CD4-positive, alpha-beta T cell treated with Interleukin-21 for 1 hour (primary cell): ENCODE data around the gene MED13.
"Not testable (repeated sequence)": the region's sequence is repeated elsewhere in the genome, so short reads cannot be mapped to it uniquely, and the experiment has no call there.

Experiments used
- DNase-seq: peaks from one replicate; pipeline ENCODE4 v3.0.0-alpha.2; 2020

MED13 gene

DNA sequence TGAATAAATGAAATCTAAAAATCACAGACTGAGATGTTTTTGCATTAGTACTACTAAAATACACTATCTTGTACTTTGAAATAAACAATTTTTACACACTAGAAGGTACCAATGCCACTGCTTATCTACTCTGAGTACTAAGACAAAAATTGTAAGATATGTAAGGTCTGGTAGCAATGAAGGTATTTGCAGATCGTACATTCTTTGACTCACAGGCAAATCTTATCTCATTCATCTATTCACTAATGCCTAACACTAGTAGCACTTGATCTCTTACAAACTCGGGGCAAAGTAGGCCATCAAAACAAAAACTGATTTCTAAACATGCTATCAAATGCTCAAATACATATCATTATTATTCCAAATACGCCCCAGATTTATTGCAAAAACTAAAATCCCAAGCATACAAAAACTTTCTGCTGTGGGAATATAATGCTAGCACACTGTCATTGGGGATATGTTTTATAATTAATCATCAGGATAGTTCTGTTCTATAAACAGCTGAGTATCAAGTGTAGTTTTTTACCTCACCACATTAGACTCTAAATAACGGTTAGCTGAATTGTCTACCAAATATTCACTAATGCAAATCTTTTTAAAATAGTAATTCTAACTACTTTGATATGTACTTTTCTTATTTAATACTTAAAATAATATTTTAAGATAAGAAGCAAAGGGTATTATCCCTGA lies 68.0 kb downstream of the MED13 start:
- no peak for DNase-seq

DNA sequence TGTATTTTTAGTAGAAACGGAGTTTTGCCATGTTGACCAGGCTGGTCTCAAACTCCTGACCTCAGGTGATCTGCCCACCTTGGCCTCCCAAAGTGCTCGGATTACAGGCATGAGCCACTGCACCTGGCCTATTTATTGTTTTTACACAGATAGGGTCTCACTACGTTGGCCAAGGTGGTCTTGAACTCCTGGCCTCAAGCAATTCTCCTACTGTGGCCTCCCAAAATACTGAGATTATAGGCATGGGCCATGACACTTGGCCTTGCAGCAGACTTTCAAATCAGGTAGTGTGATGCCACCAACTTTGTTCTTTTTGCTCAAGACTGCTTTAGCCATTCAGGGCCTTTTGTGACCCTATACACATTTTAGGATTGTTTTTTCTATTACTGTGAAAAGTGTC lies 75.6 kb downstream of the MED13 start:
- DNase-seq, result no peak

DNA sequence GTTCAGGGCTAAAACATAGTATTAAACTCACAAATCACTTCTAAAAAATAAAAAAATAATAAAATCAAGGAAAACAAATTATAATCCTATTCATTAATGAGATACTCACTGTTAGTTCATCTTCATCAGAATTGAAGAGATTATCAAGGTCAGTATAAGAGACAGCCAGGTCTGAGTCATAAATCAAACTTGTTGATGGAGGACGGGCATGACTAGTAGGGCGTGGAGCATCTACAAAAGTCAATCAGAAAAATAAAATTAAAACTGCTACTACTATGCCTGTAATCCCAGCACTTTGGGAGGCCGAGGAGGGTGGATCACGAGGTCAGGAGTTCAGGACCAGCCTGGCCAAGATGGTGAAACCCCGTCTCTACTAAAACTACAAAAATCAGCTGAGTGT lies 78.2 kb downstream of the MED13 start:
- DNase-seq, result no peak

DNA sequence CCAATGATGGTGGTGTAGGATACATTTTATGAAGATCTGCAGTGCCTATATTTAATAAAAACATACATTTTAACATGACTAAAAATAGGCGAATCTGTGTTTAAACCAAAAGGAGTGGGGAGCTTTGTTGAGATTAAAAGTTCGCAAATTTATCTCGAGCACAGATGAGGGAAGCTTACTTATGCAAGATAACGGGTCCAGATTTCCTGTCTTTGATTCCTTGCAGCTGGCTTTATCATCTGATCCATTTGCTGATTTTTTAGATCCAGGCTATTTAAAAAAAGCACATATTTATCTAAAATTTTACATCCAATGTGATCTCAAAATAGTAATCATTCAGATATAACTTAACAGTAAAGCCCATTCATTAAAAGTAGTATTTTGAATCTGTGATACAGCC lies 80.3 kb downstream of the MED13 start:
- no peak for DNase-seq

DNA sequence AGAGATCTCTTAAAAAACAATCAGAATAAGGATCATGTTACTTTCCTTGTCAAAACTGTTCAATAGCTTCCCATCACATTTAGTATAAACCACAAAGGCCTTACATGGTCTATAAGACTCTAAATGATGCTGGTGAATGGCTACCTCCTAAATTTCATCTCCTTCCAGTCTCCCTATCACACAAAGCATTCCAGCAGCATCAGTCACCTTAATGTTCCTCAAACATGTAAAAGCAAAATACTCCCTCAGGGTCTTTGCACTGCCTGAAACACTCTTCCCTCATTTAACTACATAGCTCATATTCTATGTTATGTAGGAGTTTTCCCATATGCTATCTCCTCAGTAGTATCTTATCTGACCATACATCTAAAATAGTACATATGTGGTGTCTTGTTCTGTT lies 83.8 kb downstream of the MED13 start:
- DNase-seq, result no peak

DNA sequence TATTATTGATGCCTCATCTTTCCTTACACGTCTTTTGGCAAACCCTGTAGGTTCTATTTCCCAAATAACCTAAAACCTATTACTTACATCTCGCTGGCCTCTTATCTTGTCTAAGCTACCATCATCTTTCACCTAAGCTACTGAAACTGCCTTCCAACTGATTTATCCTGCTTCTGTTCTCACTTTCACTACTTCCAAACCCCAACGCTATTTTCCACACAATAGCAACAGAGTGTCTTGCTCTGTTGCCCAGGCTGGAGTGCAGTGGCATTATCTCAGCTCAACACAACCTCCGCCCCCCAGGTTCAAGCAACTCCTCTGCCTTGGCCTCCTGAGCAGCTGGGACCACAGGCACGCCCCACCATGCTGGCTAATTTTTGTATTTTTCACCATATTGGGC lies 84.5 kb downstream of the MED13 start:
- DNase-seq, result no peak

DNA sequence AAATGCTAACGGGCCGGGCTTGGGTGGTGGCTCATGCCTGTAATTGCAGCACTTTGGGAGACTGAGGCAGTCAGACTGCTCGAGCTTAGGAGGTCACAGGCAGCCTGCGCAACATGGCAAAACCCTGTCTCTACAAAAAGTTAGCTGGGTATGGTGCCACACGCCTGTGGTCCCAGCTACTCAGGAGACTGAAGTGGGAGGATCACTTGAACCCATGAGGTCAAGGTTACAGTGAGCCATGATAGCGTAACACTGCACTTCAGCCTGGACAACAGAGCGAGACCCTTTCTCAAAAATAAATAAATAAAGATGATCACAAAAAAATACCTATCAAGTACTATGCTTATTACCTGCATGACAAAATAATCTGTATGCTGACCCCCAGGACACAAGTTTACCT lies 91.0 kb downstream of the MED13 start:
- DNase-seq, result no peak

DNA sequence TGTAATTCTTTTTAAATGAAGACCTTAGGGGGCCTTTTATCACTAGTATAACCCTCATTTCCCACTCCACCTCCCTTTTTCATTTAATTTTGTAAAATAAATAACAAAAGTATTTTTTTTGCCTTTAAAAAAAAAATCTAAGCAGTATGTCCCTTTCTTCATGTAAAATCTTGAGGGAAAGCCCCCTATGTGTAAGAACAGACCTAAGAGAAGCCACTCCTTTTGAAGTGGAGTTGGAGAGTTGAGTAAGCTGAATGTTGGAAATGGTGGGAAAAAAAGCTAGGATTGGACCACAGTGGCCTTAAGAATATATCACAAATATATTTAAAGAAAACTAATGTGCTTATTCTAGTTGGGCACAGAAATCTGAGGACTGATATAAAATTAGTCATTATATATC lies 92.8 kb downstream of the MED13 start:
- no peak for DNase-seq

DNA sequence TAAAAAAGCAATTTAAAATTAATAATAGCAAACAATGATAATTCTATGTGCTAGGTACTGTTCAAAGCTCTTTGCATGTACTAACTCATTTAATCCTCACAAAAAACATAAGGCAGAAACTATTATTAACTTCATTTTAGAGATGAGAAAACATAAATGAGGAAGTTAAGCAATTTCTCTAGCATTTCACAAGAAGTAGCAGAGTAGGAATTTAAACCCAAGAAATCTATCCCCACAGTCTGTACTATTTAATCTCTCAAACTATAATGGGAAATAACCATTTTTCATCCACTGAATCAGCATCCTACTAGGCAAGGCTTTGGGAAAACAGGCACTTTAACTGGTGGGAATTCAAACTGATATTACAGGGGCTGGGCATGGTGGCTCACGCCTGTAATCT lies 95.0 kb downstream of the MED13 start:
- DNase-seq, result no peak

DNA sequence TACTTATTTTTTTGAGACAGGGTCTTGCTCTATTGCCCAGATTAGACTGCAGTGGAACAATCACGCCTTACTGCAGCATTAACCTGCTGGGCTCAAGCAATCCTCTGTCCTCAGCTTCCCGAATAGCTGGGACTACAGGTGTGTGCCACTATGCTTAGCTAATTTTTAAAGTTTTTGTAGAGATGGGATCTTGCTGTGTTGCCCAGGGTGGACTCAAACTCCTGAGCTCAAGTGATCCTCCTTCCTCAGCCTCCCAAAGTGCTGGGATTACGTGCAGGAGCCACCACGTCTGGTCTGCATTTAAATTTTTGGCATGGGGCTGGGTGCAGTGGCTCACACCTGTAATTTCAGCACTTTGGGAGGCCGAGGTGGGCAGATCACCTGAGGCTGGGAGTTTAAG lies 96.3 kb downstream of the MED13 start:
- DNase-seq, result no peak

DNA sequence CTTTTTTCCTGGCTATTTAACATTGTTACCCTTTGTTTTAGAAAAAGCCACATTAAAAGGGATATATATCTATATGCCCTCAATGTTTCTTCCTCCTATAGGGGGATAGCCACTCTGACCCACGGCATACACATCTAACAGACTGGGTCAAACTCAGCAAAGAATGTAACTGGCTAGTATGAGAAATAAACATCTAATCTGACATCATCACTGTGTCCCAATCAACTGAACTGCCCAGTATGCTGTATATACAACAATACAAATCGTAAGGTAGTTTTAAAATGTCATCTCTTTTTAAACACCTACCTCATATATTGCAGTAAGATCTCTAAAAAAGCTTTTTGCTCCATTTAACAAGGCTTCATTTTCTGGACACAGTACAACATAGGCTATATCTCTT lies 97.3 kb downstream of the MED13 start:
- DNase-seq, result no peak

DNA sequence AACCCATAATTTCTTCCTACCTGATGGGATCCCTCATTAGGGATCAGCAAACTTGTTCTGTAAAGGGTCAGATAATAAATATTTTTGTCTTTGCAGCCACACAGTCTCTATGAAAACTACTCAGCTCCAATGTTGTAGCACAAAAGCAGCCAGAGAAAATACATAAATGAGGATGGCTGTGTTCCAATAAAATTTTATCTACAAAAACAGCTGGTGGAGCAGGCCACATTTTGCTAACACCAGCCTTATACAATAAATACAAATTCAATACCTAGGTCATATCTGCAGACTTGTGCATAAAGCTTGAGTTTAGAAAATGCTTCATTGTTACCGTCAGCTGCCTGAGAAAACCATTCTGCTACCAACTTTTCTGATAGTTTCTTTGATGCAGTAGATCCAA lies 98.9 kb downstream of the MED13 start:
- DNase-seq, result no peak

DNA sequence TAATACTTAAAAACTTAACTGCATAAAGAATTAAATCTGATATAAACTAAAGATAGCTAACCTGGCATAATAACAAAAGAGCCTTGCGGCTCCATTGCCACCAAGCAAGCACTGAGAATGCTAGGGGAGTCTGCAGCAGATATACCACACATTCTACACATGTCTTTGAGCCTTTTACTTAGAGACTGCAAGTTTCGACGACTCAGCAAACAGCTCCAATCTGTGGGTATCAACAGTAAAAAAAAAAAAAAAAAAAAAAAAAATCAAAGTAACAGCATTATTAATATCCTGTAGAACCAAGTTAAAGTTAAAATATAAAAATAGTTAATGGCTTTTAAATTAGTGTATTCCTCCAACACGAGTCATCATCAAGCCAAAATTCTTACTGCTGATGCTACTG lies 109.5 kb downstream of the MED13 start:
- DNase-seq, result no peak

DNA sequence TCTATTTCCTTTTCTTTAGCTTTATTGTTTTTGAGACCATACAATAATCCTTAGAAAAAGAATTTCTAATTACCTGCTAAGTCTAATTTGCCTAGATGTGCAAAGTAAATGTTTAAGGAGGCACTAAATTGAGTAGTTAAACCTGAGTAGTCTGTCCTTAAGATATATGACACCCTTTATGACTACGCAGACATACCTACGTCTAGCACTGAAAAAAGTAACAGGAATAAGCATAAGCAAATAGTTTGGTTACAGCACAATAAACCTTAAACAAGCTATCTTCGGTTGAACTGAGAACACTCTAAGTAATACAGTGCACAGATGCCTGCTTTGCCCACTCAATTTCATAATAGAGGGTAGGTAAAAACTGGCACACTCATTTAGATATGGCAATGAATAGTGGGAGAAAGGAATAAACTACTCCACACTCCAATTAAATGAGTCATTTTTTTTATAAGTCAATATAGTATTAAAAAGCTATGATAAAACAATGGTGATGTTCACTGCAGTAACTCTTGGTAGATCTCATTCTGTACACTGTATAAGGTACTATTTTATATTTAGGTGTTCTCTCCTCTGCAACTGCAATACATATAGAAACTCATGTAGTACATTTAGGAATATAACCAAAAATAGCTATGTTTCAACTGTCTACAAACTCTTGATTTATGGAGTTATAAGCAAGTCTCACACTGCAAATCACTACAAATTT lies 117.6 kb downstream of the MED13 start:
- DNase-seq, result no peak

DNA sequence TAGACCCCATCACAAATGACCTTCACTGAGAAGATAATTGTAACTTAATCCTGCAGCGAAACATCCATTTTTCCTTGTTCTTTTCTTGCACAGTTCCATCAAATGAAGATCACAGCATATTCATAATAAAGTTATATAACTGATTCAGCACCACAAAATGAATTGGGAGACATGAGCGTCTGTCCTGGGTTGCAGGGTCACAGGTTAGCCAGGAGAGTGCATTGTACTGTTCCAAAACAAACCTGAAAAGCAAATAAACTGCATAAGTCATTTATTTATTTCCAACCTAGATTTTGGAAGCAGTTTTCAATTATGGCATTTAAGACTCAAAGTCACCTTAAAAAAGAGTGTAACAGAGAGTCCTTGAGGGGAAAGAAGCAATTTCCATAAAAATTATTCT lies 118.7 kb downstream of the MED13 start:
- no peak for DNase-seq

DNA sequence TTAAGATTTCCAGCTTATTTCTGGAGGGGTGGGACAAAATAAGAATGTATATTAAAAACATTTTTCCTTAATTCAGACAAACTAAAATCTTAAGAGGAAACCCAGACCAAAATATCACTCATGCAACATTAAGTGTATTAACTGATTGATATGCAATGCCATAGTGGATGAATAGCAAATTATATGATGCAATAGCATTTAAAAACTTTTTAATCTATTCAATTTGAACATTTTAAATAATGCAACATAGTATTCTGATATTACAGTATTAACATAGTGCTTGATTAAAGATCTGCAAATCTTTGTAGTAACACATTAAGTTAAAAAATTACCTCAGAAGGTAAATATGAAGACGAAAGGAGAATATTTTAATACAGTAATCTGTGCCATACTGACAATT lies 122.0 kb downstream of the MED13 start:
- no peak for DNase-seq

DNA sequence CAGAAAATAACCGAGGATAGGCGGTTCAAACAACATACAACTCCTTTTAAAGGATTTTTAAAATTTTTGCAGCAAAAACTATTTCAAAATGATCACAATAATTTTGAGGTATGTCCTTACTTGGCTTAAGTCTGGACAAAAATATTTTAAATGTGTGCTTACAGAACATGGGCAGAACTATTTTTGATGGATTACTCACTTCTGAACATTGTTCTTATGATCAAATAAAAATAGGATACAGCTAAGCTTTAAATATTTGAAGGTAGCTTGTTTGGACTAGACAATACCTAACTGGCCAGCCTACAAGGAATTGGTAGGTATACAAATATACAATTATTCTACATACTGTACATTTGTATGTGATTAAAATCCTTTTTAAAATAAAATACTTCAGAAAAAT lies 123.0 kb downstream of the MED13 start:
- no peak for DNase-seq

DNA sequence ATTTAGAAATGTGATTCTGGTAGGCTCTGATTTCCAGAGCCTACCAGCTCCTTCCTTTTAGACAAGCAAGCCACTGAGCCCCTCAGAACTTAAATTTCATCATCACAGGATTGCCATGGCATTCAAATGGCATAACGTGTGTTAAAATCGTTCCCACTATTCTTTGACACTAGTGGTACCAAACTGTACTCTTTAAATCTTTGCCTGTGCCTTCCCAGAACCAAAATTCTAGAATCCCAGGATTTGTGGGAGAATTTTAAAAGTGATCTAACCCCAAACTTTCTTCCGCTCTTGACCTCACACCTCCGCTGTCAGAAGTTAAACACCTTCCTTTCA lies 137.0 kb downstream of the MED13 start:
- DNase-seq, result no peak

DNA sequence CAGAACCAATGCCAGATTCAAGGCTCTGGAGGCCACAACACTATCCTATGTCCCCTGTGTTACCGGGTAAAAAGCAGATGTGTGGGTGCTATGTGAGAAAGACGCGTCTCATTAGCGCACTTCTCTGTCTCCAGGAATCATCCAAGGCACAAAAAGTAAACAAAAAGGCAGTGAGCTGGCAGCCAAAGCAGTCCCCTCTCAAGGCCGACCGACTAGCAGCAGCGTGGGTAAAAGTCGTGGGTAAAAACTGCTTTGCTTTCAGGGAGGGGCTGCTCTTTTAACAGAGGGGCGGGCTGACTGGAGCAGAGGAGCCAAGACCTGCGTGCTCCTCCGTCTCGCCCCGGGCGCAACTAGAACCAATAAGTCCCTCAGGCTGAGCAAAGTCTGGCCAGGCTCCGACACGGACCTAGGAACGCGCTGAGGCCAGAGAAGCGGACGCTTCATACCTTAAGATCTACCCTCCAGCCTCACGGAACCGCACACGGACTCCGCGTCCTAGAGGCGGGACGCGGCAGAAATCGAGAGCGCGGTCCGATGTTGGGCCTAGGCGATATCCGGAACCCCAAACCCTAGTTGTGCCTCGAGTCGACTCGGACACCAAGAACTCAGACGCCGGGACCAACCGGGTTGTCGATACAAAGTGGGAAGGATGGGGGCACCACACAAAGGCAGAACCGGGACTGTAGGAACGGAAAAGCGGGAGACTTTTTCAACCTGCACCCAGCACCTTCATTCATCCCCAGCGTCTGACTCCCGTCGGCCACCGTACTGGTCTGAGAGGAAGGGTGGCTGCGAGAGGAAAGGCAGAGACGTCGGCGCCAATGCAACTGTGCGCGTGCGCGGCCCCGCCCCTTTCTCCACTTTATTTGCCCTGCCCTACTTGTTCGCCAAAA lies 137.6 kb downstream of the MED13 start, which contains the start of gene INTS2:
Gene INTS2, minus strand, starts transcription at position 775 of the 893 bp plus-strand sequence. CDS start 1,338 bp downstream, outside the sequence.
- peak; percentile 96 for DNase-seq

DNA sequence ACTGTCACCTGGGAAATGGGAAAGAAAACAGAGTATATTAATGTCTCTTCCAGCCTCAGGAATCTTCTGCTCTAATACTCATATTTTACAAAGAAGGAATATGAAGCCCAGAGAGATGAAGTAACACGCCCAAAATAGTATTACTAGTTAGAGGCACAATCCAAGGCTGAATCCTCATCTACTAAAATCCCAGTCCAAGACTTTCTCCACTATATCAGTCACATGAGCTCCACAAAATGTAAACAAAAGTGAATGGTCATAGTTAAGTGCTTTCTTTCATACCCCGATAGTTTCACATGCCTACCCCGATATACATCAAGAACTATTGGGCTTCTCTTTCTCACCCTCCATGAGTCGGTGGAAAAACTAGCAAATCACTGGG lies 138.3 kb downstream of the MED13 start:
- DNase-seq, result no peak

DNA sequence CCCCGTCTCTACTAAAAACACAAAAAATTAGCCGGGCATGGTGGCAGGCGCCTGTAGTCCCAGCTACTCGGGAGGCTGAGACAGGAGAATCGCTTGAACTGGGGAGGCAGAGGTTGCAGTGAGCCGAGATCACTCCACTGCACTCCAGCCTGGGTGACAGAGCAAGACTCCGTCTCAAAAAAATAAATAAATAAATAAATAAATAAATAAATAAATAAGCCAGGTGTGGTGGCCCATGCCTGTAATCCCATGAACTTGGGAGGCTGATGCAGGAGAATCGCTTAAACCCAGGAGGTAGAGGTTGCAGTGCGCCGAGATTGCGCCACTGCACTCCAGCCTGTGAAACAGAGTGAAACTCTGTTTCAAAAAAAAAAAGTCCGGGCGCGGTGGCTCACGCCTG lies 149.9 kb downstream of the MED13 start:
- not testable (repeated sequence) for DNase-seq

DNA sequence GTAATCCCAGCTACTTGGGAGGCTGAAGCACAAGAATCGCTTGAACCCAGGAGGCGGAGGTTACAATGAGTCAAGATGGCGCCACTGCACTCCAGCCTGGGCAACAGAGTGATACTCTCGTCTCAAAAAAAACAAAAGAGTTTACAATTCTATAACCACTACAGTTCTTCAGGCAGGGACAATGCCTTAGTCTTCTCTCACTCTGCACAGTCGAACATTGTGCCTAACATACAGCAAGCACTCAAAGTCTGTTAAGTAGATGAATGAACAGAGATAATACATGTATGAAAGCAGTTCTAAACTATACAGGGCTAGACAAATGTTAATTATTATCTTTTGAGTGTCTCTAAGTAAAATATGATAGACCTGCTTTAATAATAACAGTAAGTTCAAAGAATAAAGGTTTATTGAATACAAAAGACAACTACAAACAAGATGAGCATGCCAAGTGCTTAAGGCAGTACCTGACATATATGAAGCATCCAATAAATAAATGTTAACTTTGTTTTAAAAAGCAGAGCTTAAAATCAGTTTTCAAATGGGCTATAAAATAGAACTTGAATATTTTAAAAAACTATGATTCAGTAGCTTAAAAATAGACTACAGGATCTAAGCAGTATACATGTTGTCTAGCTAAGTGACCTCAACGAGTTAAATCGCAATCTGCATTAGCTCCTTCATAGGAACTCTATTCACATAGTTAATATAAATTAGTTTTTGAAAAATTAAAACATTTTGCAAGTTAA lies 156.6 kb downstream of the MED13 start:
- no peak for DNase-seq

DNA sequence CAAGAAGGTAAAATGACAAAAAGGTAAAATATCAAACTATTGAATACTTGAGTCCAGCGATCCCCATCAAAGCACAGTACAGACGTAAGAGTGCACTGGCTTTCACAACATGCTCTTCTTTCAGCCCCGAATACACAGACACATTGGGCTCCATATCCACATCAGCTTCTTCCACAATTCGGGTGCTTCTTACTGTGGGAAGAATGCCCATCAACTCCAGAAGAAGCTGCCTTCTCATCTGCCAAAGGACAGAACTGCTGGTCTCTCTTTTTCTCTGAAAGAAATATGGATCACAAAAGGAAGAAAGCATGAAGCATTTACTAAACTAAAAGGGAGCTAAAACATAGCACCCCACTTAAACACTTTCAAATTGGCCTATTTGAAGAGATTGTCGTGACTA lies 157.7 kb downstream of the MED13 start:
- DNase-seq, result no peak
